IMR-90 (cell line): ENCODE data around the gene LRRC8C. TPM values are rescaled to one million over a fixed set of nuclear protein-coding genes. Genes with fewer than 3 reads are reported as not detected.
"Not testable (repeated sequence)": the region's sequence is repeated elsewhere in the genome, so short reads cannot be mapped to it uniquely, and the experiment has no call there.

Experiments used
- ATAC-seq: fragments of 200-7000 bp; cut with Tn5 transposase; 2 replicates; pipeline ENCODE4 v1.9.1; 2020; ENCODE audit warnings: low read depth, mild to moderate bottlenecking, moderate library complexity
- BruUV-seq: library from RNA; stranded (reverse); fragments of 400-500 nt; replicated peaks from 2 replicates; lab custom pipeline; 2021; lab: Mats Ljungman, UMichigan
- CTCF ChIA-PET: fragments of 300-600 bp; formaldehyde crosslinking; extraction: SDS; loops from one replicate; lab custom pipeline; 2021; ENCODE audit warnings: antibody characterized with exemption; lab: Yijun Ruan, JAX
- POLR2A ChIA-PET: fragments of 300-600 bp; sonication (Branson Sonifier 250); formaldehyde crosslinking; loops from one replicate; lab custom pipeline; 2022; ENCODE audit warnings: antibody characterized with exemption; ENCODE audit not compliant: unreplicated experiment; lab: Charles Lee
- DNase-seq: peaks from one replicate; pipeline ENCODE4 v3.0.0; 2013
- H2AFZ ChIP-seq: replicated peaks from 2 replicates; pipeline ENCODE3; 2013; ENCODE audit warnings: low read length, mild to moderate bottlenecking; ENCODE audit not compliant: poor library complexity
- H2AK5ac ChIP-seq: 2 replicates; pipeline ENCODE4 v1.6.1; 2013; ENCODE audit warnings: low read depth, low read length, inconsistent platforms
- H2AK9ac ChIP-seq: replicated peaks from 2 replicates; pipeline ENCODE3; 2013; ENCODE audit warnings: mild to moderate bottlenecking, low read depth, low read length, moderate library complexity; ENCODE audit not compliant: poor library complexity
- H2BK120ac ChIP-seq: 2 replicates; pipeline ENCODE4 v1.6.1; 2013; ENCODE audit warnings: low read depth, low read length, inconsistent platforms
- H2BK15ac ChIP-seq: 3 replicates; pipeline ENCODE4 v1.6.1; 2013; ENCODE audit warnings: low read depth, low read length, inconsistent platforms
- H2BK20ac ChIP-seq: 2 replicates; pipeline ENCODE4 v1.6.1; 2013; ENCODE audit warnings: low read depth, mild to moderate bottlenecking, inconsistent platforms, low read length, moderate library complexity
- H2BK5ac ChIP-seq: 2 replicates; pipeline ENCODE4 v1.6.1; 2013; ENCODE audit warnings: mild to moderate bottlenecking, low read depth, low read length, inconsistent platforms; ENCODE audit not compliant: poor library complexity, severe bottlenecking
- H3K14ac ChIP-seq: replicated peaks from 2 replicates; pipeline ENCODE4 v1.6.1; 2013; ENCODE audit warnings: low read depth, low read length, inconsistent platforms
- H3K18ac ChIP-seq: 2 replicates; pipeline ENCODE4 v1.6.1; 2013; ENCODE audit warnings: low read depth, low read length, control low read depth
- H3K23ac ChIP-seq: 2 replicates; pipeline ENCODE4 v1.6.1; 2013; ENCODE audit warnings: low read depth, low read length, inconsistent platforms
- H3K27ac ChIP-seq: 2 replicates; pipeline ENCODE4 v1.5.1; 2013; ENCODE audit warnings: mild to moderate bottlenecking, control low read depth, low read length; ENCODE audit not compliant: insufficient read depth
- H3K27me3 ChIP-seq: 2 replicates; pipeline ENCODE4 v1.6.1; 2013; ENCODE audit warnings: low read length; ENCODE audit not compliant: control insufficient read depth, insufficient read depth
- H3K36me3 ChIP-seq: 2 replicates; pipeline ENCODE4 v1.6.1; 2013; ENCODE audit warnings: low read length, mixed read lengths; ENCODE audit not compliant: control insufficient read depth, insufficient read depth
- H3K4ac ChIP-seq: 2 replicates; pipeline ENCODE4 v1.6.1; 2013; ENCODE audit warnings: low read depth, low read length, inconsistent platforms
- H3K4me1 ChIP-seq: 2 replicates; pipeline ENCODE4 v1.6.1; 2013; ENCODE audit warnings: low read length, mixed read lengths; ENCODE audit not compliant: control insufficient read depth, insufficient read depth
- H3K4me2 ChIP-seq: 2 replicates; pipeline ENCODE4 v1.6.1; 2013; ENCODE audit warnings: low read depth, mild to moderate bottlenecking, control low read depth, low read length, moderate library complexity
- H3K4me3 ChIP-seq: 2 replicates; pipeline ENCODE4 v1.5.1; 2013; ENCODE audit warnings: low read depth, mild to moderate bottlenecking, control low read depth, low read length, moderate library complexity; ENCODE audit not compliant: insufficient read depth
- H3K56ac ChIP-seq: 2 replicates; pipeline ENCODE4 v1.6.1; 2013; ENCODE audit warnings: low read length, inconsistent platforms; ENCODE audit not compliant: insufficient read depth; ENCODE audit errors: extremely low read depth
- H3K79me1 ChIP-seq, 2 experiments: 2 replicates each; pipeline ENCODE4 v1.6.1; 2013; ENCODE audit warnings: low read length in 2 of 2, inconsistent platforms in 1 of 2, low read depth in 1 of 2
- H3K9ac ChIP-seq: 2 replicates; pipeline ENCODE4 v1.6.1; 2013; ENCODE audit warnings: low read depth, low read length, control low read depth
- H3K9me1 ChIP-seq: 2 replicates; pipeline ENCODE4 v1.6.1; 2013; ENCODE audit warnings: low read length, inconsistent platforms; ENCODE audit not compliant: insufficient read depth
- H3K9me3 ChIP-seq: 2 replicates; pipeline ENCODE4 v1.6.1; 2013; ENCODE audit warnings: low read length; ENCODE audit not compliant: control insufficient read depth, insufficient read depth
- H4K20me1 ChIP-seq: 2 replicates; pipeline ENCODE4 v1.6.1; 2013; ENCODE audit warnings: low read length, inconsistent platforms; ENCODE audit not compliant: insufficient read depth
- H4K5ac ChIP-seq: 2 replicates; pipeline ENCODE4 v1.6.1; 2013; ENCODE audit warnings: mild to moderate bottlenecking, low read depth, low read length, control low read depth
- H4K8ac ChIP-seq, 2 experiments: 2 replicates each; pipeline ENCODE4 v1.6.1; 2013; ENCODE audit warnings: low read depth in 2 of 2, low read length in 2 of 2, control low read depth in 1 of 2, inconsistent platforms in 1 of 2
- H4K91ac ChIP-seq: 2 replicates; pipeline ENCODE4 v1.6.1; 2013; ENCODE audit warnings: low read depth, low read length, inconsistent platforms; ENCODE audit not compliant: insufficient read depth
- WGBS, 2 experiments: methylation state at CpG; one replicate each; pipeline versions ENCODE4 v1.1.5 to v1.1.7; 2013; ENCODE audit warnings: missing lambda C conversion rate in 2 of 2; ENCODE audit not compliant: insufficient read length in 1 of 2; ENCODE audit errors: extremely low coverage in 2 of 2; 5-methylcytosine and 5-hydroxymethylcytosine counted together
- dilution Hi-C: fragments of 300-500 bp; cut with HindIII; formaldehyde crosslinking; loops from one replicate; pipeline ENCODE4 v1.14.3; 2018; ENCODE audit warnings: low sequenced_read_pairs; ENCODE audit not compliant: unreplicated experiment
- in situ Hi-C: fragments of 300-500 bp; cut with MboI; formaldehyde crosslinking; loops from 3 replicates; pipeline ENCODE4 v1.14.3; 2019; ENCODE audit warnings: low sequenced_read_pairs, inconsistent platforms, mixed read lengths
- intact Hi-C: fragments of 100-400 bp; cut with micrococcal nuclease; formaldehyde crosslinking; loops from 2 replicates; pipeline ENCODE4 v1.10.0; 2022
- polyA plus RNA-seq, 3 experiments: library from polyadenylated mRNA; depleted of rRNA; stranded (reverse); fragments of >200 nt; gene quantifications; 2 replicates each; pipeline ENCODE4 v1.2.3, GENCODE V29; 2012; ENCODE audit warnings: low replicate concordance in 1 of 3
- total RNA-seq: library from RNA; depleted of rRNA; stranded (reverse); fragments of >200 nt; gene quantifications from 2 replicates; pipeline ENCODE4 v1.2.3, GENCODE V29; 2012

Gene LRRC8C
- total and polyA plus RNA-seq, 2 of the 4 experiments (the other 2 are of a cell fraction): 6.5 to 12.9 TPM

DNA sequence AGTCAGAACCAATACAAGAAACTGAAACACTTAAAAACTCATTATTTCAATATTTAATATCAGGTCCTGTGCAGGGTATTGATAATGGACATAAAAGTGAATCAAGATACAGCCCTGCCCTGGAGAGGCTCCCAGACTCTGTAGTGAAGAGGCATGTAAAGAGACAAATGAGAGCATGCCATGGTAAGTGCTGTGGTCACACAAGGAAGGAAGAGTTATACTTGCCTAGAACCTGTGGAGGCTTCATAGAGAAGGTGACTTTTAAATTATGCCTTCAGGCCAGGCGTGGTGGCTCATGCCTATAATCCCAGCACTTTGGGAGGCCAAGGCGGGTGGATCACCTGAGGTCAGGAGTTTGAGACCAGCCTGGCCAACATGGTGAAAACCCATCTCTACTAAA is 3.3 kb upstream of the LRRC8C start:
- BruUV-seq, H3K4me3 ChIP-seq, H2BK20ac ChIP-seq, H2BK15ac ChIP-seq, H4K91ac ChIP-seq, H4K5ac ChIP-seq, H2BK120ac ChIP-seq, H2AFZ ChIP-seq, H3K9me1 ChIP-seq, POLR2A ChIA-PET, H3K4me2 ChIP-seq, H3K14ac ChIP-seq, H3K4ac ChIP-seq, H4K20me1 ChIP-seq, in situ Hi-C loops, H2AK9ac ChIP-seq, DNase-seq, H3K27me3 ChIP-seq, H2BK5ac ChIP-seq, H3K36me3 ChIP-seq, H3K18ac ChIP-seq, dilution Hi-C loops, H4K8ac ChIP-seq, H2AK5ac ChIP-seq, H3K9me3 ChIP-seq, H3K56ac ChIP-seq, H3K9ac ChIP-seq, ATAC-seq, H3K4me1 ChIP-seq, H3K27ac ChIP-seq, H3K23ac ChIP-seq: not testable (repeated sequence)
- CTCF ChIA-PET: interaction anchor here (0.6 to 4.2 kb wide), 4 partner anchors 35 to 316 kb away, joined by 3 to 35 read pairs (median 3); no protein-coding TSS in a partner anchor
- no CpG with 5 or more reads among the region's 2 CpGs for WGBS, 2 experiments
- H3K79me1 ChIP-seq: peaks cover 3 to 16% of the 10 kb centered on the region in 2 experiments; a peak in 3 of 4 replicates
- intact Hi-C loops: loop anchor here (2.0 kb wide), 1 partner anchor 27 kb away; no protein-coding TSS in a partner anchor
